ENCODE data around the gene SORCS2.

The SORCS2 gene

GRCh38 chr4:7288751-7289523 lies 96.6 kb downstream of the SORCS2 start:
- DNase-seq (ENCODE audit: low spot score): no peak

- no peak for DNase-seq (ENCODE audit: low spot score)
Observed at GRCh38 chr4:7289589-7289988, 97.3 kb downstream of the SORCS2 start.

- DNase-seq (ENCODE audit: low spot score): no peak
Observed at GRCh38 chr4:7291372-7292114, 99.2 kb downstream of the SORCS2 start.

- no peak for DNase-seq (ENCODE audit: low spot score)
Observed at GRCh38 chr4:7293703-7294102, 101.4 kb downstream of the SORCS2 start.

- DNase-seq (ENCODE audit: low spot score): no peak
Observed at GRCh38 chr4:7294176-7294756, 101.9 kb downstream of the SORCS2 start.

- DNase-seq (ENCODE audit: low spot score): no peak
Observed at GRCh38 chr4:7295197-7295910, 103.0 kb downstream of the SORCS2 start.

GRCh38 chr4:7295911-7296660 lies 103.7 kb downstream of the SORCS2 start:
- DNase-seq (ENCODE audit: low spot score): no peak

- no peak for DNase-seq (ENCODE audit: low spot score)
Observed at GRCh38 chr4:7296661-7297335, 104.5 kb downstream of the SORCS2 start.

- DNase-seq (ENCODE audit: low spot score): no peak
Observed at GRCh38 chr4:7297374-7297773, 105.0 kb downstream of the SORCS2 start.

GRCh38 chr4:7297881-7298280 lies 105.5 kb downstream of the SORCS2 start:
- no peak for DNase-seq (ENCODE audit: low spot score)

GRCh38 chr4:7298619-7299009 lies 106.3 kb downstream of the SORCS2 start:
- DNase-seq (ENCODE audit: low spot score): no peak

GRCh38 chr4:7299010-7299907 lies 106.9 kb downstream of the SORCS2 start:
- no peak for DNase-seq (ENCODE audit: low spot score)

- DNase-seq (ENCODE audit: low spot score): no peak
Observed at GRCh38 chr4:7299908-7300710, 107.8 kb downstream of the SORCS2 start.

- DNase-seq (ENCODE audit: low spot score): no peak
Observed at GRCh38 chr4:7300711-7301095, 108.4 kb downstream of the SORCS2 start.

GRCh38 chr4:7301126-7301785 lies 108.9 kb downstream of the SORCS2 start:
- no peak for DNase-seq (ENCODE audit: low spot score)

- DNase-seq (ENCODE audit: low spot score): no peak
Observed at GRCh38 chr4:7301846-7302630, 109.7 kb downstream of the SORCS2 start.

- DNase-seq (ENCODE audit: low spot score): no peak
Observed at GRCh38 chr4:7302781-7303404, 110.6 kb downstream of the SORCS2 start.

All from germinal center (tissue), 1 donor.